Hepatocyte (in vitro differentiated cells): ENCODE data around the gene SH3TC2. TPM values are rescaled to one million over a fixed set of nuclear protein-coding genes. Genes with fewer than 3 reads are reported as not detected.
A peak's percentile ranks its signal among the peaks of the same experiment; 100 is the strongest.

Experiments
- DNase-seq: peaks from one replicate; pipeline ENCODE4 v3.0.0-alpha.2; 2016; ENCODE audit warnings: low spot score
- H2AFZ ChIP-seq: fragments of 200-600 bp; sonication (generic); 2 replicates; pipeline ENCODE4 v1.6.0; 2016; ENCODE audit warnings: antibody characterized with exemption, mild to moderate bottlenecking
- H3K27ac ChIP-seq: fragments of 200-600 bp; sonication (generic); 2 replicates; pipeline ENCODE4 v1.5.1; 2016; ENCODE audit warnings: mild to moderate bottlenecking
- H3K27me3 ChIP-seq: fragments of 200-600 bp; sonication (generic); 2 replicates; pipeline ENCODE4 v1.6.1; 2016
- H3K36me3 ChIP-seq: fragments of 200-600 bp; sonication (generic); replicated peaks from 2 replicates; pipeline ENCODE4 v1.5.1; 2016; ENCODE audit warnings: low read depth; ENCODE audit not compliant: insufficient read depth
- H3K4me1 ChIP-seq: fragments of 200-600 bp; sonication (generic); 2 replicates; pipeline ENCODE4 v1.5.1; 2016; ENCODE audit warnings: mild to moderate bottlenecking, moderate library complexity; ENCODE audit not compliant: insufficient read depth
- H3K4me2 ChIP-seq: fragments of 200-600 bp; sonication (generic); 2 replicates; pipeline ENCODE4 v1.6.0; 2016
- H3K4me3 ChIP-seq: fragments of 200-600 bp; sonication (generic); 2 replicates; pipeline ENCODE4 v1.5.1; 2016; ENCODE audit warnings: mild to moderate bottlenecking
- H3K79me2 ChIP-seq: fragments of 200-600 bp; sonication (generic); 2 replicates; pipeline ENCODE4 v1.6.0; 2017; ENCODE audit warnings: mild to moderate bottlenecking
- H3K9me2 ChIP-seq: fragments of 200-600 bp; sonication (generic); replicated peaks from 2 replicates; pipeline ENCODE4 v1.6.0; 2017; ENCODE audit warnings: mild to moderate bottlenecking; ENCODE audit not compliant: insufficient read depth
- H3K9me3 ChIP-seq: fragments of 200-600 bp; sonication (generic); 2 replicates; pipeline ENCODE4 v1.5.1; 2016; ENCODE audit warnings: low read depth, mild to moderate bottlenecking
- H4K20me1 ChIP-seq: fragments of 200-600 bp; sonication (generic); 2 replicates; pipeline ENCODE4 v1.6.0; 2016; ENCODE audit warnings: mild to moderate bottlenecking; ENCODE audit not compliant: insufficient read depth, poor library complexity, severe bottlenecking
- EZH2 ChIP-seq: fragments of 200-600 bp; sonication (generic); IDR thresholded peaks from 2 replicates; pipeline ENCODE4 v1.6.1; 2016; ENCODE audit warnings: antibody characterized with exemption, mild to moderate bottlenecking, borderline replicate concordance
- EZH2phosphoT487 ChIP-seq: fragments of 200-600 bp; sonication (generic); IDR thresholded peaks from one replicate; pipeline ENCODE4 v1.6.1; 2018; ENCODE audit warnings: antibody characterized with exemption, mild to moderate bottlenecking, low read depth, moderate library complexity; ENCODE audit not compliant: unreplicated experiment, severe bottlenecking
- WGBS: methylation state at CpG from one replicate; pipeline ENCODE4 v1.1.6; 2016; ENCODE audit warnings: low lambda C conversion rate; ENCODE audit errors: missing lambda C conversion rate; 5-methylcytosine and 5-hydroxymethylcytosine counted together
- polyA plus RNA-seq: library from polyadenylated mRNA; unstranded; fragments of >200 nt; fragmentation: Nextera tagmentation; extraction: Ambion mirVana; gene quantifications from 2 replicates; pipeline ENCODE4 v1.2.1, GENCODE V29; 2016
- total RNA-seq: library from RNA; depleted of rRNA; stranded (reverse); fragments of >200 nt; gene quantifications from 2 replicates; pipeline ENCODE4 v1.2.3, GENCODE V29; 2014
- TF ChIP-seq, protein P1 (sequence below): fragments of 200-600 bp; sonication (generic); IDR thresholded peaks from 2 replicates; pipeline ENCODE4 v1.5.1; 2016; ENCODE audit warnings: antibody characterized with exemption, mild to moderate bottlenecking; ENCODE audit not compliant: poor library complexity

SH3TC2 gene
- total and polyA plus RNA-seq, 2 experiments from 2014 or later: 2.2 to 3.5 TPM

DNA sequence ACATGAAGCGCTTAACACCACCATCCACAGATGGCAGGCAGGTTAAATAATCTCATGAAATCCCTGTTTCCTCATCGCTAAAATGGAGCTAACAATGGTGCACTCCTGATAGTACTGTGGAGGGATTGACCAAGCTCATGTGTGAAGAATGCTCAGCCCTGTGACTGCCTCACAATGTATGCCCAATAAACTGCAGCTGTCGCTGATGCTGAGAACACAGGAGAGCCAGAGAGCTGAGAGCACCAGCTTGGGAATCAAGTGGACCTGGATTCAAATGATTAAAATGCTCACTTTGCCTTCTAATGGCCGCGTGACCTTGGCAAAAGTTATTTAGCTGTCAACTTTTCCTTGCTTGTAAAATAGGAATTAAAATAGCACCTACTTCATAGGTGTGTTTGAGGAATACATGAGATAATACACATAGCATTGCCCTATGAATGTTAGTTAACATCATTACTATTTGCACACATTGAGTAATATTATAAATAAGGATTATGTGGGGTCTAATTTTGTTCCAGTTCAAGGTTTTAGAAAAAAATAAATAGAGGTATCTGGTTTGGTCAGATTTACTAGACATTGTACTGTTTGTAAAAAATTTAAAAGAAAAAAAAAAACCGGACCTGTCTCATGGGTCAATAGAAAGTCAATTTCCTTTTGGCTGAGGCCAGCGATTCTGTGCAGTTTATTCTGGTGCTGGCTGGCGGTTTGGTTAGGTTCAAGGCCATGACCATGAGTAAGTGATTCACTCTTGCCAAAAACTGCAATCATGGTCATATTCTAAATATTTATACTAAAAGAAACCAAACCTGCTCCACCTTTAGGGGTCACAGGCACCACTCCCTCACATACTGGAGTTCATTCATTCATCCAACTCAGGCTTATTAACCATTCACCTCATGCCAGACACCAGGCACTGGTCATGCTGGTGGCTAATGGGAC is 101.3 kb downstream of the SH3TC2 start:
- DNase-seq: no peak
- WGBS: 89% methylated on average over 8 of the region's 8 CpGs
- H3K27ac ChIP-seq: no peak overlapping the region

DNA sequence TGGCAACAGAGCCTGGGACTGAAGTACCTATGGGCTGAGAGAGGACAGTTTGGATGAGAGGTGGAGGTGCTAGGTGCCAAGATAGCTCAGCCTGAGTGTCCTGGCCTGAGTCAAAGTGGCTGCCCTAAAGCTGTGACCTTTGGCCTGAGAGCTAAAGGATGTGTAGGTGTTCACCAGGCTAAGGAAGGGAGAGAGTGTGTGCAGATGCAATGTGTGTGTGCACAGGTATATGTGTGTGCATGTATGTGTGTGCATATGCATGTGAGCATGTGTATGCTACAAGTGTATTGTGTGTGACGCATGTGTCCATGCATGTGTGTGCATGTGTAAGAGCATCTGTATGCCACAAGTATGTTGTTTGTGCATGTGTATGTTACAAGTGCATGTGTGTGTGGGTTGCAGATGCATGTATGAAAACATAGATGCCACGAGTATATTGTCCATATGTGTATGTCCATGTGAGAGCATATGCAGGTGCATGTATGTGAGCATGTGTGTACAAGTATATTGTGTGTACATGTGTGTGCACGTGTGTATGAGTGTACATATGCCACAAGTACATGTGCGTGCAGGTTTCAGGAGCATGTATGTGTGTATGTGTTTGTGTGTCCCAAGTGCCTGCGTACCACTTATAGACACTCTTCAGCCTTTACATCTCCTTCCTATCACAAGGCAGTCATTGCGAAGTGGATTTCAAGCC is 102.6 kb downstream of the SH3TC2 start:
- WGBS: 95% methylated on average over 6 of the region's 6 CpGs
- Histone ChIP-seq H3K9me2 (no peaks in the 10 kb centered on the region), H3K79me2 (no peaks in the 10 kb centered on the region), H3K27me3 (peaks cover 1% of the 10 kb centered on the region), H4K20me1 (no peaks in the 10 kb centered on the region), H3K27ac (no peak overlapping the region), H3K36me3 (no peaks in the 10 kb centered on the region), H3K4me2 (no peak overlapping the region), H2AFZ (no peak overlapping the region), H3K4me3 (no peak overlapping the region), H3K9me3 (no peaks in the 10 kb centered on the region), H3K4me1 (no peaks in the 10 kb centered on the region)
- TF ChIP-seq, protein P1, sequence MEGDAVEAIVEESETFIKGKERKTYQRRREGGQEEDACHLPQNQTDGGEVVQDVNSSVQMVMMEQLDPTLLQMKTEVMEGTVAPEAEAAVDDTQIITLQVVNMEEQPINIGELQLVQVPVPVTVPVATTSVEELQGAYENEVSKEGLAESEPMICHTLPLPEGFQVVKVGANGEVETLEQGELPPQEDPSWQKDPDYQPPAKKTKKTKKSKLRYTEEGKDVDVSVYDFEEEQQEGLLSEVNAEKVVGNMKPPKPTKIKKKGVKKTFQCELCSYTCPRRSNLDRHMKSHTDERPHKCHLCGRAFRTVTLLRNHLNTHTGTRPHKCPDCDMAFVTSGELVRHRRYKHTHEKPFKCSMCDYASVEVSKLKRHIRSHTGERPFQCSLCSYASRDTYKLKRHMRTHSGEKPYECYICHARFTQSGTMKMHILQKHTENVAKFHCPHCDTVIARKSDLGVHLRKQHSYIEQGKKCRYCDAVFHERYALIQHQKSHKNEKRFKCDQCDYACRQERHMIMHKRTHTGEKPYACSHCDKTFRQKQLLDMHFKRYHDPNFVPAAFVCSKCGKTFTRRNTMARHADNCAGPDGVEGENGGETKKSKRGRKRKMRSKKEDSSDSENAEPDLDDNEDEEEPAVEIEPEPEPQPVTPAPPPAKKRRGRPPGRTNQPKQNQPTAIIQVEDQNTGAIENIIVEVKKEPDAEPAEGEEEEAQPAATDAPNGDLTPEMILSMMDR: no peak
- TF ChIP-seq EZH2phosphoT487 (no peak), EZH2 (no peak)
- no peak for DNase-seq

More for the DNA sequence above, 101.3 kb downstream of the SH3TC2 start:
- Histone ChIP-seq H2AFZ (no peak overlapping the region), H3K9me3 (no peaks in the 10 kb centered on the region), H4K20me1 (no peaks in the 10 kb centered on the region), H3K36me3 (no peaks in the 10 kb centered on the region), H3K79me2 (no peaks in the 10 kb centered on the region), H3K4me3 (no peak overlapping the region), H3K4me1 (no peaks in the 10 kb centered on the region), H3K27me3 (no peaks in the 10 kb centered on the region), H3K9me2 (no peaks in the 10 kb centered on the region), H3K4me2 (no peak overlapping the region)
- TF ChIP-seq EZH2phosphoT487 (no peak), EZH2 (no peak)
- TF ChIP-seq, protein P1: no peak

DNA sequence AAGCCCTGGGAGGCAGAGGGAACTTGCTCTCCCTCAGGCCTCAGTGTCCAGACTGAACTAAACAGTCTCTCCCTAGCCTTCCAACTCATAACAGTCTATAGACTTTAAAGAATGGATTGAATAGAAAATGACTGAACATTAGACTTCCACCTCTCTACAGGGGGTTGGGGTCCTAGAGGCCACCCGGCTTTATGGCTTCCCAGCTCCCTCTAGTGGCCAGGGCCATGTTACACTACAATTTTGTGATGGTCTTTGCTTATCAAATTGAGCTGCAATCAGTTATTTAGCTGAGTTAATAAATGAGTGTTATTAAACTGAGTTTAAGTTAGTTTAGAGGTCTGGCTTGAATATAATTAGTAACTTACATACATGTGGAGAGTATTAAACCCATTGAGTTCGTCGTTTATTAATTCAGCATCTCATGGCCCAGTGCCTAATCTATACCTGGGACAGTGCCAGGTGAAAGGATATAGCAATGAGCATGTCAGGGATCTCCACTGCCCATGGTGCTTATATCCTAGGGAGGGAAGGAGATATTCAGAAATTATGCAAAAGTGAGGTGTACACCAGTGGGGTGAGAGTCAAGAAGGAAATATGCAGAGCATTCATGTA is 105.2 kb downstream of the SH3TC2 start:
- no peaks in the 10 kb centered on the region for H3K9me3 ChIP-seq
- H3K27me3 ChIP-seq: peaks cover 5% of the 10 kb centered on the region
- no peaks in the 10 kb centered on the region for H3K36me3 ChIP-seq
- peak; percentile 50 for DNase-seq
- H3K4me1 ChIP-seq: no peaks in the 10 kb centered on the region
- no peak overlapping the region for H3K27ac ChIP-seq
- H4K20me1 ChIP-seq: no peaks in the 10 kb centered on the region
- H3K9me2 ChIP-seq: no peaks in the 10 kb centered on the region
- no peak for TF ChIP-seq EZH2phosphoT487
- TF ChIP-seq, protein P1: peak; percentile 66
- TF ChIP-seq EZH2: no peak
- H3K4me3 ChIP-seq: no peak overlapping the region
- no peak overlapping the region for H2AFZ ChIP-seq
- no peak overlapping the region for H3K4me2 ChIP-seq
- 14% methylated on average over 3 of the region's 3 CpGs for WGBS
- H3K79me2 ChIP-seq: no peaks in the 10 kb centered on the region
